AG04449 (cell line): Measurements from ENCODE around the gene ZNF239.
A peak's percentile ranks its signal among the peaks of the same experiment; 100 is the strongest.

Source experiments
- CTCF ChIA-PET: fragments of 350-600 bp; formaldehyde crosslinking; extraction: SDS; loops from one replicate; lab custom pipeline; 2021; ENCODE audit warnings: antibody characterized with exemption; lab: Yijun Ruan, JAX
- POLR2A ChIA-PET: fragments of 400-600, 350-600 bp; formaldehyde crosslinking; extraction: SDS; loops from one replicate; lab custom pipeline; 2020; ENCODE audit warnings: antibody characterized with exemption, inconsistent platforms; lab: Yijun Ruan, JAX
- DNase-seq: peaks from one replicate; pipeline ENCODE4 v3.0.0-alpha.2; 2010; ENCODE audit warnings: low read depth, low spot score
- H3K4me3 ChIP-seq: 2 replicates; pipeline ENCODE4 v1.5.1; 2011; ENCODE audit warnings: low read depth, mild to moderate bottlenecking, control low read depth, low read length
- CTCF ChIP-seq: IDR thresholded peaks from one replicate; pipeline ENCODE4 v1.5.1; 2011; ENCODE audit warnings: mild to moderate bottlenecking, moderate library complexity, low read length, control low read depth, inconsistent platforms; ENCODE audit not compliant: insufficient read depth; ENCODE audit errors: missing control alignments

Gene ZNF239

GRCh38 chr10:43574001-43574892 is at the start of gene ZNF239:
ZNF239 (minus strand) TSS chr10:43574616; CDS start chr10:43558079, 16,537 bp downstream.
- CTCF ChIA-PET = no interaction called here
- DNase-seq = peak; percentile 29
- peak within 1 kb of the TSS; percentile 67 for H3K4me3 ChIP-seq
- TF ChIP-seq CTCF = no peak
- POLR2A ChIA-PET = interaction anchor here (0.8 to 1.4 kb wide), 2 partner anchors 11 to 74 kb away, joined by 3 to 5 read pairs; partner anchors contain the start of gene ZNF32

- ChIA-PET POLR2A (no interaction called here), CTCF (no interaction called here)
- no peak for TF ChIP-seq CTCF
- no peak for DNase-seq
- no peak overlapping the region for H3K4me3 ChIP-seq
These were observed 48.9 kb upstream of the ZNF239 start for GRCh38 chr10:43623351-43623750.

- POLR2A ChIA-PET = no interaction called here
- CTCF ChIA-PET = interaction anchor here (1.3 kb wide), 1 partner anchor 765 kb away, joined by 3 read pairs; no protein-coding TSS in a partner anchor
- TF ChIP-seq CTCF = no peak
- no peak for DNase-seq
- H3K4me3 ChIP-seq = no peak overlapping the region
These were observed 47.6 kb upstream of the ZNF239 start for GRCh38 chr10:43622038-43622437.

GRCh38 chr10:43619368-43619767 is 45.0 kb upstream of the ZNF239 start:
- H3K4me3 ChIP-seq = no peak overlapping the region
- POLR2A ChIA-PET = no interaction called here
- CTCF ChIA-PET = no interaction called here
- DNase-seq = no peak
- TF ChIP-seq CTCF = no peak

- ChIA-PET POLR2A (no interaction called here), CTCF (no interaction called here)
- no peak for TF ChIP-seq CTCF
- no peak overlapping the region for H3K4me3 ChIP-seq
- no peak for DNase-seq
These were observed 42.4 kb upstream of the ZNF239 start for GRCh38 chr10:43616697-43617370.

GRCh38 chr10:43610636-43611035 is 36.2 kb upstream of the ZNF239 start:
- no peak for DNase-seq

More at GRCh38 chr10:43610636-43611035, 36.2 kb upstream of the ZNF239 start:
- ChIA-PET POLR2A (no interaction called here), CTCF (no interaction called here)
- no peak for TF ChIP-seq CTCF
- H3K4me3 ChIP-seq = no peak overlapping the region
